Esophagus squamous epithelium (tissue), 5 donors: ENCODE measurements around the gene SPACA9. TPM values are rescaled to one million over a fixed set of nuclear protein-coding genes. Genes with fewer than 3 reads are reported as not detected.

Experiments used
- DNase-seq: peaks from one replicate; lab custom pipeline; 2025; lab: John Stamatoyannopoulos, UW
- H3K27ac ChIP-seq, 4 donors: fragments of 200-600 bp; sonication (generic); one replicate each; pipeline ENCODE4 v1.5.1; 2016 to 2019; ENCODE audit warnings: mild to moderate bottlenecking in 1 of 4
- H3K27me3 ChIP-seq, 4 donors: fragments of 200-600 bp; sonication (generic); 1 replicate in 3 of 4; 2 replicates in 1 of 4; pipeline versions ENCODE4 v1.5.1 to v1.6.0; 2017 to 2021; ENCODE audit warnings: antibody characterized with exemption in 1 of 4
- H3K36me3 ChIP-seq, 3 donors: fragments of 200-600 bp; sonication (generic); one replicate each; pipeline ENCODE4 v1.5.1; 2016 to 2019
- H3K4me1 ChIP-seq, 3 donors: fragments of 200-600 bp; sonication (generic); one replicate each; pipeline ENCODE4 v1.5.1; 2017 to 2019
- H3K4me3 ChIP-seq, 4 donors: fragments of 200-600 bp; sonication (generic); 1 replicate in 3 of 4; 2 replicates in 1 of 4; pipeline ENCODE4 v1.5.1; 2016 to 2019; ENCODE audit warnings: mild to moderate bottlenecking in 2 of 4, moderate library complexity in 1 of 4
- H3K9me3 ChIP-seq, 3 donors: fragments of 200-600 bp; sonication (generic); one replicate each; pipeline ENCODE4 v1.5.1; 2016 to 2019
- POLR2A ChIP-seq, 4 donors: fragments of 450-650 bp; IDR thresholded peaks; one replicate each; pipeline ENCODE4 v1.6.1; 2017; ENCODE audit warnings: antibody characterized with exemption in 4 of 4, mild to moderate bottlenecking in 4 of 4, moderate library complexity in 3 of 4
- WGBS, 2 donors: methylation state at CpG; one replicate each; pipeline ENCODE4 v1.1.5; 2018; 5-methylcytosine and 5-hydroxymethylcytosine counted together
- intact Hi-C: fragments of 100-400 bp; cut with DNase I; formaldehyde crosslinking; loops from one replicate; pipeline ENCODE4 v1.15.0; 2022
- total RNA-seq, 4 donors: library from RNA; depleted of rRNA; stranded (reverse); fragments of >200 nt; gene quantifications; one replicate each; pipeline ENCODE4 v1.1.0, GENCODE V29; 2016
- TF ChIP-seq, protein P1 (sequence below), 6 experiments: fragments of 450-650 bp in 4 of 6; fragments of 200-600 bp in 2 of 6; sonication (generic) in 2 of 6; IDR thresholded peaks; one replicate each; pipeline ENCODE4 v1.5.1; 2016 to 2019; ENCODE audit warnings: antibody characterized with exemption in 6 of 6, mild to moderate bottlenecking in 4 of 6, moderate library complexity in 4 of 6
- donor health status: DM: yes; HTN: yes; CAD: no.

The SPACA9 gene
- total RNA-seq, 4 donors from 2014 or later = 2.0 to 6.2 (median 3.9) TPM

DNA sequence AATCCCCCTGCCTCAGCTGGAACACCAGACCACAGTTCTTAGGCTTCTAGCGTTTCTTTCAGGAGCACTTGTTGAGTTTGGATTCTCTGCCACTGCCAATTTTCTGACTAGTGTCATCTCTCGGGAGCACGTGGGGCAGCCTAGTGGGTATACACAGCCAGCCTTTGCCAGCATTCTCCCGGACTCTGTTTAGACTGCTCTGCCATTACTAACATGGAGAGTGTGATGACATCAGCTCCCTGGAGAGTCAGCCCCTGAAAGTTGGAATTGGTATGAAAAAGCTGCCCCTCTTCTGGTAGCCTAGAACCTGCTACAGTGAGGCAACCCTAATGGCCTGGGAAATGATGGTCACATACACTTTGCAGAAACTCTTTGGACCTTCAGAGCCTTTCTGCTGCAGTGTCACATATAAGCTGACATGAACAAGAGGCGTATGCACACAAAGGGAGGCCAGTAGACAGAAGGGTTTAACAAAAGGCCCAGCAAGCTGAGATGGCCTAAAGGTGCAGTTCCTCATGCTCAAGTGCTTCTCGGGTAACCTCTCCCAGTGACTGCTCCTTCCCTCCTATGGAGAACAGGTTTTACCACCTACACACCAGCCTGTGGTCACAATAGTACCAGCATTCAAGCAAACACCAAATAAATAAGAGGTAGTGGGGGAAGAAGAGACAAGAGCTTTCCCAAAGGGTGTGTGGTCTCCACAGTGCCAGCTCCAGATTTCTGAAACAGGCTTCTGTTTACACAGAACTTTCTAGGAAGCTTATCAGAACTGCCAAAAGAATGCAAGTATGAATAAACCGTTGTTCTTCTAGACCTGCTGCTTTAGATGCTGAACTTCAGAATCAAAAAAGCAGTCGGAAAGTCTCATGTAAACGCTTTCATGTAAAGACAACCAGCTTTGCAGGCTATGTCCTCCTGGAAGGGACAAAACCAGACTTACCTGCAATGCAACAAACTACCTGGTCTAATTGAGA, 16.5 kb downstream of the SPACA9 start:
- H3K4me1 ChIP-seq = peaks cover 0 to 41% (median 8%) of the 10 kb centered on the region in 3 donors
- peaks cover 0 to 87% (median 25%) of the 10 kb centered on the region in 3 donors for H3K36me3 ChIP-seq
- H3K9me3 ChIP-seq = no peaks in the 10 kb centered on the region
- H3K27ac ChIP-seq = peak overlapping the region; percentile 59 to 89 (median 70)
- TF ChIP-seq, protein P1, sequence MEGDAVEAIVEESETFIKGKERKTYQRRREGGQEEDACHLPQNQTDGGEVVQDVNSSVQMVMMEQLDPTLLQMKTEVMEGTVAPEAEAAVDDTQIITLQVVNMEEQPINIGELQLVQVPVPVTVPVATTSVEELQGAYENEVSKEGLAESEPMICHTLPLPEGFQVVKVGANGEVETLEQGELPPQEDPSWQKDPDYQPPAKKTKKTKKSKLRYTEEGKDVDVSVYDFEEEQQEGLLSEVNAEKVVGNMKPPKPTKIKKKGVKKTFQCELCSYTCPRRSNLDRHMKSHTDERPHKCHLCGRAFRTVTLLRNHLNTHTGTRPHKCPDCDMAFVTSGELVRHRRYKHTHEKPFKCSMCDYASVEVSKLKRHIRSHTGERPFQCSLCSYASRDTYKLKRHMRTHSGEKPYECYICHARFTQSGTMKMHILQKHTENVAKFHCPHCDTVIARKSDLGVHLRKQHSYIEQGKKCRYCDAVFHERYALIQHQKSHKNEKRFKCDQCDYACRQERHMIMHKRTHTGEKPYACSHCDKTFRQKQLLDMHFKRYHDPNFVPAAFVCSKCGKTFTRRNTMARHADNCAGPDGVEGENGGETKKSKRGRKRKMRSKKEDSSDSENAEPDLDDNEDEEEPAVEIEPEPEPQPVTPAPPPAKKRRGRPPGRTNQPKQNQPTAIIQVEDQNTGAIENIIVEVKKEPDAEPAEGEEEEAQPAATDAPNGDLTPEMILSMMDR (IDR thresholded peaks at IDR 0.05) = no peak
- TF ChIP-seq POLR2A (IDR thresholded peaks at IDR 0.05) = no peak
- intact Hi-C loops = no loop called here
- H3K27me3 ChIP-seq = no peaks in the 10 kb centered on the region
- DNase-seq = no peak
- H3K4me3 ChIP-seq = no peak overlapping the region
- 50 to 65% methylated on average over 8 to 9 of the region's 9 CpGs for WGBS, 2 donors

DNA sequence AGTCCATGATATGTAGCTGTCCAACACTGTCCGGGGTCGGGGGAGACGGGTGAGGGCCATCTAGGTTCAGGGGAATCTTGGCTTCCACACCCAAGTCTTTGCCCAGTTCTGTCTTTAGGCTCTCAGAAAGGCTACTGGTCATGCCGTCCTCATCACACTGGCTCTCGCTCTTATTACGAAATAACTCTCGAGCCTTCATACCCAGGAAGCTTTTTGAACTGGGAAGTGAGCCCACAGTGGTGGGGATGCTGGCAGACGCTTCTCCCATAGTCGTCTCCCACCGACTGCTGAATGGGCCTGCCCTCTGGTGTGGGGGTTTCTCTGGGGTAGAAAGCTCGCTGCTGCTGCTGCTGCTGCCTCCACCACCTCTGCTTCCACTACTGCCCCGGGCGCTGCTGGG, 17.6 kb downstream of the SPACA9 start:
- Histone ChIP-seq H3K4me1 (peaks cover 0 to 41% (median 8%) of the 10 kb centered on the region in 3 donors), H3K27me3 (no peaks in the 10 kb centered on the region), H3K36me3 (peaks cover 0 to 87% (median 35%) of the 10 kb centered on the region in 3 donors), H3K27ac (peak overlapping the region; percentile 59 to 89 (median 70)), H3K9me3 (no peaks in the 10 kb centered on the region), H3K4me3 (no peak overlapping the region)
- no peak for DNase-seq
- WGBS, 2 donors = 93 to 97% methylated on average over 8 to 9 of the region's 13 CpGs
- TF ChIP-seq POLR2A (IDR thresholded peaks at IDR 0.05) = no peak
- TF ChIP-seq, protein P1 (IDR thresholded peaks at IDR 0.05) = no peak
- intact Hi-C loops = no loop called here

DNA sequence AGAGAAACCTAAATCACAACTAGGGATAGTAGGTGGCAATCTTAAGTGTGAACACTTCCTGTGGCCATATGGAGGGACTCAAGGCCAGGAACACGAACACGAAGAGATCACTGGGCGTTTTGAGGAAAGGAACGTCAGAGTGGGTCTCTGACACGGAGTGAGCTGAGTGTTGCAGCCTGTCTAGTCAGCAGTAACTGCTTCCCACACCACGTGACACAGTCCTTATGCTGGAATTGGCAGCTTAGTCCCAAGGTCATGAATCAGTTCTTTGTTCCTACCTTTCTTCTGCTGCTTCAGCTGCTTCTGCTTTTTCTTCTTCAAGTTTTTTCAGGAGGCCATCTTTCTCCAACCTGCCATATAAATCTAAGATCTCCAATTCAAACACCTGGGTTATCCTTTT, 18.2 kb downstream of the SPACA9 start:
- H3K36me3 ChIP-seq = peaks cover 0 to 85% (median 38%) of the 10 kb centered on the region in 3 donors
- no peak overlapping the region for H3K4me3 ChIP-seq
- no peaks in the 10 kb centered on the region for H3K9me3 ChIP-seq
- peak overlapping the region in 1 of 4 donors; percentile 67 for H3K27ac ChIP-seq
- intact Hi-C loops = no loop called here
- TF ChIP-seq, protein P1 (IDR thresholded peaks at IDR 0.05) = no peak
- no peak for TF ChIP-seq POLR2A (IDR thresholded peaks at IDR 0.05)
- no peak for DNase-seq
- 75 to 78% methylated on average over 6 of the region's 6 CpGs for WGBS, 2 donors
- peaks cover 0 to 41% (median 8%) of the 10 kb centered on the region in 3 donors for H3K4me1 ChIP-seq
- H3K27me3 ChIP-seq = no peaks in the 10 kb centered on the region

DNA sequence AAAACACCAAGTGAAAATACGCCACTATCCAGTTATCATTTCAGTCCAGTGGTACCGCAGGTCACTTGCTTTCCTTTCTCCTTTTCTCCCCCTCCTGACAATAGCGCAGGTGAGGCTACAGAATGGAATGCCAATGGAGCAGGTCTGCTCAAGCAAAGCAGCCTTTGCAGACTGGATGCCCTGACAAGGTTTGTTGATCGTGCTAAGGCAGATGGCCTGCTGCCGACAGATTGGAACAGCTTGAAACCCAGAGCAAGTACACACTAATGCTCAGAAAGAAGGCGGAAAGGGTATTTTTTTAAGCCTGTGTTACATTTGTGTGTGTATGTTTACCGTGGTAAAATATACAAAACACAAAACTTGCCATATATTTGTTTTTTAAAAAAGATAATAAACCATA, 19.4 kb downstream of the SPACA9 start:
- Histone ChIP-seq H3K4me1 (peaks cover 0 to 41% (median 8%) of the 10 kb centered on the region in 3 donors), H3K27me3 (no peaks in the 10 kb centered on the region), H3K9me3 (no peaks in the 10 kb centered on the region), H3K4me3 (no peak overlapping the region), H3K36me3 (peaks cover 0 to 84% (median 33%) of the 10 kb centered on the region in 3 donors), H3K27ac (no peak overlapping the region)
- intact Hi-C loops = no loop called here
- 89 to 94% methylated on average over 7 of the region's 7 CpGs for WGBS, 2 donors
- DNase-seq = no peak
- no peak for TF ChIP-seq POLR2A (IDR thresholded peaks at IDR 0.05)
- TF ChIP-seq, protein P1 (IDR thresholded peaks at IDR 0.05) = no peak
